Gastroesophageal sphincter (tissue), 4 donors: Measurements from ENCODE around the gene SLC25A3. TPM values are rescaled to one million over a fixed set of nuclear protein-coding genes. Genes with fewer than 3 reads are reported as not detected.

Experiments used
- ATAC-seq: fragments of 150-250 bp; one replicate; pipeline ENCODE4 v1.9.1; 2016; ENCODE audit warnings: mild to moderate bottlenecking, moderate library complexity
- H3K27ac ChIP-seq, 4 donors: fragments of 200-600 bp; sonication (generic) in 3 of 4; 1 replicate in 3 of 4; 2 replicates in 1 of 4; pipeline ENCODE4 v1.5.1; 2016 to 2019
- H3K27me3 ChIP-seq: fragments of 200-600 bp; sonication (generic); one replicate; pipeline ENCODE4 v1.5.1; 2019
- H3K36me3 ChIP-seq, 2 donors: fragments of 200-600 bp; sonication (generic); one replicate each; pipeline ENCODE4 v1.5.1; 2019; ENCODE audit warnings: control low read depth in 1 of 2
- H3K4me1 ChIP-seq, 3 donors: fragments of 200-600 bp; sonication (generic); 1 replicate in 2 of 3; 2 replicates in 1 of 3; pipeline ENCODE4 v1.5.1; 2016 to 2019; ENCODE audit warnings: control low read depth in 2 of 3
- H3K4me3 ChIP-seq, 2 donors: fragments of 200-600 bp; sonication (generic); one replicate each; pipeline ENCODE4 v1.5.1; 2019; ENCODE audit warnings: mild to moderate bottlenecking in 1 of 2, moderate library complexity in 1 of 2
- H3K9me3 ChIP-seq, 3 donors: fragments of 200-600 bp; sonication (generic); one replicate each; pipeline ENCODE4 v1.5.1; 2017 to 2019; ENCODE audit warnings: control low read depth in 2 of 3
- CTCF ChIP-seq, 4 experiments: fragments of 200-600 bp in 2 of 4; fragments of 450-650 bp in 2 of 4; sonication (generic) in 1 of 4; IDR thresholded peaks; one replicate each; pipeline ENCODE4 v1.5.1; 2017 to 2019; ENCODE audit warnings: antibody characterized with exemption in 4 of 4, mild to moderate bottlenecking in 2 of 4, moderate library complexity in 2 of 4
- EP300 ChIP-seq: sonication (generic); formaldehyde crosslinking; IDR thresholded peaks from one replicate; pipeline ENCODE4 v1.6.1; 2017; ENCODE audit warnings: antibody characterized with exemption, mild to moderate bottlenecking
- POLR2A ChIP-seq, 2 donors: fragments of 450-650 bp; IDR thresholded peaks; one replicate each; pipeline ENCODE4 v1.6.1; 2017; ENCODE audit warnings: antibody characterized with exemption in 2 of 2, mild to moderate bottlenecking in 2 of 2, moderate library complexity in 1 of 2
- POLR2AphosphoS5 ChIP-seq: sonication (generic); formaldehyde crosslinking; IDR thresholded peaks from one replicate; pipeline ENCODE4 v1.6.1; 2017; ENCODE audit warnings: antibody characterized with exemption
- WGBS, 2 donors: methylation state at CpG; one replicate each; pipeline ENCODE4 v1.1.5; 2018; ENCODE audit warnings: low coverage in 1 of 2; 5-methylcytosine and 5-hydroxymethylcytosine counted together
- total RNA-seq, 4 donors: library from RNA; depleted of rRNA; stranded (reverse); fragments of >200 nt; gene quantifications; one replicate each; pipeline ENCODE4 v1.1.0, GENCODE V29; 2016

The SLC25A3 gene
- total RNA-seq, 4 donors from 2014 or later: 602 to 636 (median 625) TPM

GRCh38 chr12:98601924-98602323 is 8.4 kb downstream of the SLC25A3 start:
- ATAC-seq: no peak
- Histone ChIP-seq H3K9me3 (no peaks in the 10 kb centered on the region), H3K4me3 (no peak overlapping the region), H3K4me1 (peaks cover 0 to 17% (median 0%) of the 10 kb centered on the region in 3 donors), H3K36me3 (peaks cover 12 to 87% of the 10 kb centered on the region in 2 donors), H3K27me3 (no peaks in the 10 kb centered on the region), H3K27ac (no peak overlapping the region)
- TF ChIP-seq POLR2AphosphoS5: no peak
- no peak for TF ChIP-seq CTCF (IDR thresholded peaks at IDR 0.05)
- no peak for TF ChIP-seq POLR2A (IDR thresholded peaks at IDR 0.05)
- no peak for TF ChIP-seq EP300
- WGBS, 2 donors: 75 to 87% methylated on average over 2 to 8 of the region's 8 CpGs

DNA sequence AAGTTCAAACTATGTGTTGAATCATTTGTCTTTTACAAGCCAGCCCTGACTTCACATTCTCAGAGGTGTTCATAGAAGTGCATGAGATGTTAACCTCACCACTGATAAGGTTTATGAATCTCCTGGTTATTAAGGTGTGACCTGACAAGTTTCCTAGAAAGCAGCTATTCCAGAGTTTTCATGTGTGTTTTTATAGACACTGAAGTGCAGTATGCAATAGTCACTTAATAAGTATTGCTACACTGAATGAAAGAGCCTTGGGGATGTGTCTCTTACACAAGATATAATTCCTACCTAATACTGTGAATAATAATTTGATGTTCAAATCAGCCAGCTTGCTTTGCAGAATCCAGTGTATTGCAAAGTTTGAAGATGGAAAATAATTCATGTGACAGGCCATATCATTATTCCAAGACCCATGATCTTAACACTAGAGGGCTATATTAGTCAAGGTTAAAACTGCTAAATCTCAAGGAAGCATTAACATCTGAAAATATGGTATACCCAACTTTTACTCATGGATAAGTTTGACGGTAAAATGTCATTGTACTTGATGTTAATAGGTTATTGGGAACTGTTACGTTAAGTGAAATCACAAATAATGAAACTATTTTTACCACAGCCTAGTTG is 13.0 kb downstream of the SLC25A3 start:
- WGBS, 2 donors: 68 to 69% methylated on average over 2 of the region's 2 CpGs
- Histone ChIP-seq H3K9me3 (no peaks in the 10 kb centered on the region), H3K4me3 (no peak overlapping the region), H3K36me3 (peaks cover 2 to 41% of the 10 kb centered on the region in 2 donors), H3K4me1 (no peaks in the 10 kb centered on the region), H3K27me3 (no peaks in the 10 kb centered on the region), H3K27ac (no peak overlapping the region)
- ATAC-seq: no peak
- TF ChIP-seq EP300: no peak
- no peak for TF ChIP-seq POLR2AphosphoS5
- no peak for TF ChIP-seq POLR2A (IDR thresholded peaks at IDR 0.05)
- no peak for TF ChIP-seq CTCF (IDR thresholded peaks at IDR 0.05)

DNA sequence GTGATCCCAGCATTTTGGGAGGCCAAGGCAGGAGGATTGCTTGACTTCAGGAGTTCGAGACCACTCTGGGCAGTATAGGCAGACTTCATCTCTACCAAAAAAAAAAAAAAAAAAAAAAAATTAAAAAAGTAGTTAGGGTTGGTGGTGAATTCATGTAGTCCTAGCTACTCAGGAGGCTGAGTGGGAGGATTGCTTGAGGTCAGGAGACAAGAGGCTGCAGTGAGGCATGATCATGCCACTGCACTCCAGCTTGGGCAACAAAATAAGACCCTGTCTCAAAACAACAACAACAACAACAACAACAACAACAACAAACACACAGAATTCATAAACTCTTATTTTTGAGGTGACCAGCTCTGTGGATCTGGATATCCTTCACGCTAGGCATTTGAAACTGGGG is 17.1 kb downstream of the SLC25A3 start:
- WGBS, 2 donors: 100% methylated on average over 2 of the region's 2 CpGs; no CpG with 5 or more reads in 1 of the 2 donors
- TF ChIP-seq POLR2A (IDR thresholded peaks at IDR 0.05) (no peak), EP300 (no peak), CTCF (IDR thresholded peaks at IDR 0.05) (no peak), POLR2AphosphoS5 (no peak)
- no peak overlapping the region for H3K4me3 ChIP-seq

DNA sequence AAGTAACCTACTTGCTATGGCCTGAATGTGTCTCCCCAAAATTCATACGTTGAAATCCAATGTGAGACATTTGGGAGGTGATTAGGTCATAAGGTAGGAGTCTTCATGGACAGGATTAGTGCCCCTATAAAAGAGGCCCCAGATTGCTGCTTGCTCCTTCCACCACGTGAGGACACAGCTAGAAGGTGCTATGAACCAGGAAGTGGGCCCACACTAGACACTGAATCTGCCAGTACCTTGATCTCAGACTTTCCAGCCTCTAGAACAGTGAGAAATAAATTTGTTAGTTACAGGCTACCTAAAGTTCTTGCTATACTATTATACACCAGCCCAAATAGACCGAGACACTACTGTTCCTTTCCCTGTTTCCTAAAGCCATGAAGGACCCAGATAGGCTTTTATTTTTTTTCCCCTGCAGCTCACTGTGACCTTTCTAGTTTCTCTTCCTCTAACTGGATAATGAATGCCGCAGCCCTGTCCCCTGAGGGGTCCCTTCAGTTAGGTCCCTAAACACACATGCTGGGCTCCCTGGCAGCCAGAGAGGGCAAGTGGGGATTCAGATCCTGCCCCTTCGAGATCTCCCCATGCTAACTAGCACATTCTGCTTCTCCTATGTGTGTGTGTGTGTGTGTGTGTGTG is 19.3 kb downstream of the SLC25A3 start:
- H3K27ac ChIP-seq: no peak overlapping the region
- no peak for TF ChIP-seq POLR2AphosphoS5
- no peak for TF ChIP-seq POLR2A (IDR thresholded peaks at IDR 0.05)
- TF ChIP-seq EP300: no peak
- TF ChIP-seq CTCF (IDR thresholded peaks at IDR 0.05): no peak
- H3K9me3 ChIP-seq: no peaks in the 10 kb centered on the region
- ATAC-seq: no peak
- 53 to 74% methylated on average over 4 to 5 of the region's 5 CpGs for WGBS, 2 donors
- H3K4me1 ChIP-seq: no peaks in the 10 kb centered on the region
- H3K4me3 ChIP-seq: no peak overlapping the region
- H3K36me3 ChIP-seq: no peaks in the 10 kb centered on the region
- no peaks in the 10 kb centered on the region for H3K27me3 ChIP-seq

More for the DNA sequence above, 17.1 kb downstream of the SLC25A3 start:
- Histone ChIP-seq H3K27ac (no peak overlapping the region), H3K36me3 (peaks cover 0 to under 1% of the 10 kb centered on the region in 2 donors), H3K4me1 (no peaks in the 10 kb centered on the region), H3K27me3 (no peaks in the 10 kb centered on the region), H3K9me3 (no peaks in the 10 kb centered on the region)
- no peak for ATAC-seq

DNA sequence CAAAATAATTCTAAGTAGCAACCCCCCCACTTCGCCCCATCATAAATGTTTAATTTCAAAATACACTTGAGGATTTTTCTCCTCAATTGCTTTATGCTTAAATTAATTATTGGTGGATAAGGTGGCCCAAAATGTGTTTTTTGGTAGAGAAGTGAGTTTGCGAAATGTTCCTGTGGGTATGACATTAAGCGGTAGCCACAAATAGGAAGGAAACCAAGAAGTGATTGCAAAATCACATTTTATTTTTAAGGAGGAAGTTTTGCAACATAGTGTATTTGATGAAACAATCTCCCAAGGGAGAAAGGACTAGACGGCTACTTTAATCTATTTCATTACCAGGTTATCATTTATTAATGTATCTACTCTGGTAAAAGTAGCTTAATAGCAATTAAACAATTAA is 25.5 kb downstream of the SLC25A3 start:
- Histone ChIP-seq H3K4me1 (no peaks in the 10 kb centered on the region), H3K27ac (no peak overlapping the region), H3K27me3 (no peaks in the 10 kb centered on the region), H3K9me3 (no peaks in the 10 kb centered on the region), H3K36me3 (no peaks in the 10 kb centered on the region), H3K4me3 (no peak overlapping the region)
- TF ChIP-seq POLR2AphosphoS5 (peak; percentile 9), CTCF (IDR thresholded peaks at IDR 0.05) (no peak), EP300 (no peak), POLR2A (IDR thresholded peaks at IDR 0.05) (no peak)
- WGBS, 2 donors: 73 to 78% methylated on average over 4 of the region's 4 CpGs
- peak; percentile 79 for ATAC-seq
